B cell (primary cell): ENCODE results near the gene PPOX. TPM values are rescaled to one million over a fixed set of nuclear protein-coding genes. Genes with fewer than 3 reads are reported as not detected.

Source experiments
- ATAC-seq: fragments of 200-7000 bp; cut with Tn5 transposase; one replicate; pipeline ENCODE4 v1.10.0; 2021; ENCODE audit warnings: low read depth, mild to moderate bottlenecking, moderate number of reproducible peaks, moderate library complexity
- CTCF ChIA-PET: fragments of 350-600 bp; sonication (Branson Sonifier 250); formaldehyde crosslinking; loops from one replicate; lab custom pipeline; 2021; ENCODE audit warnings: antibody characterized with exemption, inconsistent platforms; lab: Charles Lee
- POLR2A ChIA-PET: fragments of 350-600 bp; sonication (Branson Sonifier 250); formaldehyde crosslinking; loops from one replicate; lab custom pipeline; 2021; ENCODE audit warnings: antibody characterized with exemption; lab: Charles Lee
- DNase-seq: peaks from one replicate; pipeline ENCODE4 v3.0.0; 2013
- H2AFZ ChIP-seq: 2 replicates; pipeline ENCODE4 v1.6.1; 2012; ENCODE audit warnings: mild to moderate bottlenecking, low read depth, low read length; ENCODE audit not compliant: insufficient read depth, poor library complexity, severe bottlenecking
- H3K27ac ChIP-seq, 2 donors: 1 replicate in 1 of 2; 2 replicates in 1 of 2; pipeline ENCODE4 v1.5.1; 2012 to 2013; ENCODE audit warnings: low read length in 2 of 2, mild to moderate bottlenecking in 2 of 2, moderate library complexity in 1 of 2
- H3K27me3 ChIP-seq, 4 experiments: fragments of 200-600 bp in 1 of 4; sonication (generic) in 1 of 4; replicated peaks in 1 of 4; 1 replicate in 2 of 4; 2 replicates in 2 of 4; pipeline versions ENCODE4 v1.6.1 to v1.7.0; 2013 to 2016; ENCODE audit warnings: low read length in 3 of 4, mild to moderate bottlenecking in 2 of 4, mixed read lengths in 1 of 4, moderate library complexity in 1 of 4; ENCODE audit not compliant: insufficient read depth in 4 of 4, control insufficient read depth in 3 of 4; ENCODE audit errors: control extremely low read depth in 1 of 4
- H3K36me3 ChIP-seq, 2 experiments: replicated peaks in 1 of 2; 1 replicate in 1 of 2; 2 replicates in 1 of 2; pipeline versions ENCODE4 v1.6.1 to v1.7.1; 2013; ENCODE audit warnings: low read length in 1 of 2; ENCODE audit not compliant: insufficient read depth in 2 of 2, control insufficient read depth in 1 of 2; ENCODE audit errors: control extremely low read depth in 1 of 2, extremely low read depth in 1 of 2
- H3K4me1 ChIP-seq, 2 donors: fragments of 200-600 bp in 1 of 2; sonication (generic) in 1 of 2; 1 replicate in 1 of 2; 2 replicates in 1 of 2; pipeline versions ENCODE4 v1.5.1 to v1.6.1; 2013 to 2017; ENCODE audit warnings: low read length in 2 of 2; ENCODE audit not compliant: control insufficient read depth in 2 of 2, insufficient read depth in 2 of 2
- H3K4me2 ChIP-seq: replicated peaks from 2 replicates; pipeline ENCODE3; 2012; ENCODE audit warnings: mild to moderate bottlenecking, low read depth, low read length; ENCODE audit not compliant: poor library complexity, severe bottlenecking
- H3K4me3 ChIP-seq, 5 experiments: fragments of 200-600 bp in 1 of 5; sonication (generic) in 1 of 5; 1 replicate in 3 of 5; 2 replicates in 2 of 5; pipeline versions ENCODE4 v1.5.1 to v1.7.0; 2011 to 2016; ENCODE audit warnings: low read length in 4 of 5, mild to moderate bottlenecking in 4 of 5, low read depth in 2 of 5, control low read depth in 1 of 5, moderate library complexity in 1 of 5; ENCODE audit not compliant: insufficient read depth in 1 of 5; ENCODE audit errors: control extremely low read depth in 1 of 5, extremely low read depth in 1 of 5
- H3K79me2 ChIP-seq: fragments of 200-600 bp; sonication (generic); one replicate; pipeline ENCODE4 v1.6.0; 2016; ENCODE audit warnings: low read length; ENCODE audit not compliant: control insufficient read depth, insufficient read depth
- H3K9ac ChIP-seq: fragments of 200-600 bp; sonication (generic); 2 replicates; pipeline ENCODE4 v1.6.1; 2017; ENCODE audit warnings: mild to moderate bottlenecking, low read length, moderate library complexity
- H3K9me3 ChIP-seq, 3 donors: one replicate each; pipeline versions ENCODE4 v1.6.1 to v1.7.1; 2013; ENCODE audit warnings: low read length in 2 of 3; ENCODE audit not compliant: control insufficient read depth in 2 of 3, insufficient read depth in 1 of 3; ENCODE audit errors: control extremely low read depth in 1 of 3
- H4K20me1 ChIP-seq: 2 replicates; pipeline ENCODE4 v1.6.0; 2012; ENCODE audit warnings: mild to moderate bottlenecking, low read length; ENCODE audit not compliant: insufficient read depth, control insufficient read depth, poor library complexity, severe bottlenecking
- H3K27ac Mint-ChIP-seq: one replicate; pipeline ENCODE4 v1.8.0; 2021; ENCODE audit warnings: mixed read lengths
- H3K27me3 Mint-ChIP-seq: one replicate; pipeline ENCODE4 v1.8.0; 2021; ENCODE audit warnings: mixed read lengths
- H3K4me1 Mint-ChIP-seq: one replicate; pipeline ENCODE4 v1.8.0; 2021; ENCODE audit warnings: mixed read lengths
- H3K4me3 Mint-ChIP-seq: one replicate; pipeline ENCODE4 v1.8.0; 2021; ENCODE audit warnings: mixed read lengths
- H3K9me3 Mint-ChIP-seq: one replicate; pipeline ENCODE4 v1.8.0; 2022; ENCODE audit warnings: mixed read lengths; ENCODE audit not compliant: insufficient read depth
- CTCF ChIP-seq: fragments of 200-600 bp; IDR thresholded peaks from one replicate; pipeline ENCODE4 v1.8.0; 2022; ENCODE audit warnings: antibody characterized with exemption, mild to moderate bottlenecking
- EZH2 ChIP-seq: IDR thresholded peaks from 2 replicates; pipeline ENCODE4 v1.6.1; 2012; ENCODE audit warnings: borderline replicate concordance, low read depth, mild to moderate bottlenecking, moderate library complexity, low read length; ENCODE audit not compliant: insufficient read depth, poor library complexity, severe bottlenecking
- WGBS: methylation state at CpG from one replicate; pipeline ENCODE4 v1.1.5; 2013; ENCODE audit warnings: missing lambda C conversion rate; ENCODE audit not compliant: insufficient coverage; 5-methylcytosine and 5-hydroxymethylcytosine counted together
- intact Hi-C: fragments of 100-400 bp; cut with micrococcal nuclease; formaldehyde crosslinking; loops from one replicate; pipeline ENCODE4 v1.10.0; 2022
- polyA plus RNA-seq: library from polyadenylated mRNA; depleted of rRNA; stranded (reverse); fragments of >200 nt; gene quantifications from 2 replicates; pipeline ENCODE4 v1.2.3, GENCODE V29; 2012
- total RNA-seq, 2 donors: library from RNA; stranded (reverse); fragments of 120-200 nt in 1 of 2; gene quantifications; 1 replicate in 1 of 2; 2 replicates in 1 of 2; pipeline versions ENCODE4 v1.2.3 to v1.2.4, GENCODE V29; 2013 to 2022

PPOX gene
- total and polyA plus RNA-seq, 2 donors (not counting 1 experiment from before 2014, with no cell fraction given): 65.6 to 82.3 TPM

GRCh38 chr1:161161652-161162051, 4.6 kb upstream of the PPOX start:
- Mint-ChIP-seq H3K27me3 (no peaks in the 10 kb centered on the region), H3K9me3 (no peaks in the 10 kb centered on the region), H3K4me1 (peaks cover 58% of the 10 kb centered on the region), H3K4me3 (peak overlapping the region; percentile 46), H3K27ac (peak overlapping the region; percentile 48)
- ChIA-PET POLR2A (no interaction called here), CTCF (interaction anchor here (2.0 kb wide), 1 partner anchor 41 kb away, joined by 5 read pairs; the partner anchor contains the start of gene NDUFS2)
- peaks cover 28% of the 10 kb centered on the region for H3K79me2 ChIP-seq
- no peak overlapping the region for H3K4me3 ChIP-seq
- peaks cover 0 to 42% of the 10 kb centered on the region in 2 experiments for H3K36me3 ChIP-seq
- no peaks in the 10 kb centered on the region for H3K27me3 ChIP-seq
- intact Hi-C loops: no loop called here
- TF ChIP-seq EZH2 (no peak), CTCF (no peak)
- H3K9ac ChIP-seq: no peak overlapping the region
- no peaks in the 10 kb centered on the region for H4K20me1 ChIP-seq
- H2AFZ ChIP-seq: no peak overlapping the region
- H3K9me3 ChIP-seq: peaks cover 0 to 3% (median 0%) of the 10 kb centered on the region in 3 donors
- H3K4me2 ChIP-seq: no peak overlapping the region
- WGBS: 98% methylated on average over 4 of the region's 5 CpGs
- ATAC-seq: no peak
- H3K27ac ChIP-seq: no peak overlapping the region
- H3K4me1 ChIP-seq: peaks cover 27 to 39% of the 10 kb centered on the region in 2 donors
- no peak for DNase-seq

- intact Hi-C loops: no loop called here
- peaks cover 0 to 39% of the 10 kb centered on the region in 2 experiments for H3K36me3 ChIP-seq
- peak overlapping the region; percentile 46 for H3K4me3 Mint-ChIP-seq
These were observed 4.2 kb upstream of the PPOX start for GRCh38 chr1:161162052-161162451.

More at GRCh38 chr1:161162052-161162451, 4.2 kb upstream of the PPOX start:
- Histone ChIP-seq H4K20me1 (no peaks in the 10 kb centered on the region), H3K4me1 (peaks cover 31 to 43% of the 10 kb centered on the region in 2 donors), H3K9ac (no peak overlapping the region), H3K27me3 (no peaks in the 10 kb centered on the region), H3K9me3 (peaks cover 0 to 3% (median 0%) of the 10 kb centered on the region in 3 donors), H2AFZ (no peak overlapping the region), H3K27ac (no peak overlapping the region), H3K79me2 (peaks cover 32% of the 10 kb centered on the region), H3K4me3 (no peak overlapping the region), H3K4me2 (no peak overlapping the region)
- POLR2A ChIA-PET: no interaction called here
- DNase-seq: no peak
- Mint-ChIP-seq H3K27ac (peak overlapping the region; percentile 48), H3K4me1 (peaks cover 62% of the 10 kb centered on the region), H3K27me3 (no peaks in the 10 kb centered on the region), H3K9me3 (no peaks in the 10 kb centered on the region)
- CTCF ChIA-PET: interaction anchor here (0.8 to 2.0 kb wide), 2 partner anchors 40 to 64 kb away, joined by 3 to 5 read pairs; partner anchors contain the start of genes NDUFS2 and TOMM40L
- WGBS: 87% methylated on average over 5 of the region's 7 CpGs
- ATAC-seq: no peak
- TF ChIP-seq EZH2 (no peak), CTCF (no peak)
